Astrocyte (in vitro differentiated cells and primary cell): ENCODE results near the gene TMEM132A. TPM values are rescaled to one million over a fixed set of nuclear protein-coding genes. Genes with fewer than 3 reads are reported as not detected.

Experiments used
- DNase-seq: peaks from one replicate; pipeline ENCODE4 v3.0.0-alpha.2; 2010; ENCODE audit warnings: low read depth
- FAIRE-seq: peaks from 2 replicates; lab custom pipeline; 2011; peaks lifted over from hg19 to GRCh38; lab: Jason Lieb, UNC
- H2AFZ ChIP-seq: 2 replicates; pipeline ENCODE4 v1.6.0; 2012; ENCODE audit warnings: low read depth, low read length, inconsistent platforms
- H3K27ac ChIP-seq: 2 replicates; pipeline ENCODE4 v1.5.1; 2011; ENCODE audit warnings: low read depth, low read length, inconsistent platforms
- H3K27me3 ChIP-seq: 2 replicates; pipeline ENCODE4 v1.6.0; 2011; ENCODE audit warnings: low read length, inconsistent platforms; ENCODE audit not compliant: insufficient read depth
- H3K36me3 ChIP-seq: 2 replicates; pipeline ENCODE4 v1.5.1; 2011; ENCODE audit warnings: low read length, inconsistent platforms; ENCODE audit not compliant: insufficient read depth
- H3K4me1 ChIP-seq: 2 replicates; pipeline ENCODE4 v1.5.1; 2011; ENCODE audit warnings: low read length, inconsistent platforms; ENCODE audit not compliant: insufficient read depth
- H3K4me2 ChIP-seq: 2 replicates; pipeline ENCODE4 v1.6.0; 2012; ENCODE audit warnings: low read length, inconsistent platforms
- H3K4me3 ChIP-seq: 2 replicates; pipeline ENCODE4 v1.5.1; 2011; ENCODE audit warnings: low read depth, mild to moderate bottlenecking, low read length, inconsistent platforms; ENCODE audit not compliant: insufficient read depth
- H3K79me2 ChIP-seq: 2 replicates; pipeline ENCODE4 v1.6.0; 2012; ENCODE audit warnings: mild to moderate bottlenecking, low read length, inconsistent platforms; ENCODE audit not compliant: insufficient read depth
- H3K9ac ChIP-seq: 2 replicates; pipeline ENCODE4 v1.6.0; 2012; ENCODE audit warnings: mild to moderate bottlenecking, low read length, inconsistent platforms
- H3K9me3 ChIP-seq: 2 replicates; pipeline ENCODE4 v1.5.1; 2012; ENCODE audit warnings: low read depth, mild to moderate bottlenecking, low read length, inconsistent platforms; ENCODE audit not compliant: insufficient read depth
- H4K20me1 ChIP-seq: 2 replicates; pipeline ENCODE4 v1.6.0; 2012; ENCODE audit warnings: low read length, inconsistent platforms; ENCODE audit not compliant: insufficient read depth
- H3K27ac Mint-ChIP-seq: one replicate; pipeline ENCODE4 v1.8.0; 2021; ENCODE audit warnings: mild to moderate bottlenecking, mixed read lengths; ENCODE audit not compliant: unreplicated experiment
- H3K27me3 Mint-ChIP-seq: one replicate; pipeline ENCODE4 v1.8.0; 2021; ENCODE audit warnings: low read depth, mixed read lengths; ENCODE audit not compliant: unreplicated experiment
- H3K36me3 Mint-ChIP-seq: one replicate; pipeline ENCODE4 v1.8.0; 2021; ENCODE audit warnings: low read depth, mixed read lengths; ENCODE audit not compliant: unreplicated experiment
- H3K4me1 Mint-ChIP-seq: one replicate; pipeline ENCODE4 v1.8.0; 2021; ENCODE audit warnings: low read depth, mixed read lengths; ENCODE audit not compliant: unreplicated experiment
- H3K4me3 Mint-ChIP-seq: one replicate; pipeline ENCODE4 v1.8.0; 2021; ENCODE audit warnings: mild to moderate bottlenecking, moderate library complexity, mixed read lengths; ENCODE audit not compliant: unreplicated experiment
- H3K9me3 Mint-ChIP-seq: one replicate; pipeline ENCODE4 v1.8.0; 2021; ENCODE audit warnings: mild to moderate bottlenecking, mixed read lengths; ENCODE audit not compliant: unreplicated experiment
- CTCF ChIP-seq: IDR thresholded peaks from 2 replicates; pipeline ENCODE4 v1.5.1; 2011; ENCODE audit warnings: low read depth, mild to moderate bottlenecking, inconsistent platforms, low read length, moderate library complexity; ENCODE audit not compliant: insufficient read depth
- EZH2 ChIP-seq: IDR thresholded peaks from 2 replicates; pipeline ENCODE4 v1.6.1; 2012; ENCODE audit warnings: mild to moderate bottlenecking, low read length, inconsistent platforms; ENCODE audit not compliant: insufficient read depth
- total RNA-seq: library from RNA; stranded (reverse); gene quantifications from 2 replicates; pipeline ENCODE4 v1.2.1, GENCODE V29; 2021

TMEM132A gene
- total RNA-seq, 1 donor from 2014 or later = 117 TPM

GRCh38 chr11:60957188-60957587, 32.9 kb downstream of the TMEM132A start:
- peaks cover 6% of the 10 kb centered on the region for H3K9me3 Mint-ChIP-seq
- peaks cover 4% of the 10 kb centered on the region for H3K4me1 Mint-ChIP-seq
- H3K36me3 ChIP-seq = no peaks in the 10 kb centered on the region
- H3K79me2 ChIP-seq = no peaks in the 10 kb centered on the region
- no peak overlapping the region for H3K4me3 Mint-ChIP-seq
- H3K27me3 Mint-ChIP-seq = peaks cover 44% of the 10 kb centered on the region
- H3K4me1 ChIP-seq = peaks cover 2% of the 10 kb centered on the region
- TF ChIP-seq CTCF (no peak), EZH2 (no peak)
- no peak overlapping the region for H3K27ac Mint-ChIP-seq
- H3K4me3 ChIP-seq = no peak overlapping the region
- FAIRE-seq (no peak), DNase-seq (peak; percentile 15)
- no peak overlapping the region for H3K9ac ChIP-seq
- H3K27ac ChIP-seq = no peak overlapping the region
- H3K9me3 ChIP-seq = no peaks in the 10 kb centered on the region
- no peak overlapping the region for H3K4me2 ChIP-seq
- H3K36me3 Mint-ChIP-seq = peaks cover 2% of the 10 kb centered on the region
- H4K20me1 ChIP-seq = no peaks in the 10 kb centered on the region
- H3K27me3 ChIP-seq = peaks cover 7% of the 10 kb centered on the region
- H2AFZ ChIP-seq = no peak overlapping the region

DNA sequence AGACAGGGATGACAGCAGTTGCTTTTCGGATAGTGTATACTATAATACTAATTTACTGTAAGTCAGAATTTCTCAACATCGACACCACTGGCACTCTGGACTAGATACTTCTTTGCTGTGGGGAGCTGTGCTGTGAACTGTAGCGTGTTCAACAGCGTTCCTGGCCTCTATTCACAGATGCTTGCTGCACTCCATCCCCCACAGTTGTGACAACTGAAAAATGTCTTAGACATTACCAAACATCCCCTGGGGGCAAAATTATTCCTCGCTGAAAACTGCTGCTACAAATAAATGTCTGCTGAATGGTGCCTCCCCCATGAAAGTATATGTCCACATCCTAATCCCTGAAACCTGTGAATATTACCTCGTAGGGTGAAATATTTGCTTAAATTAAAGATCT, 35.2 kb downstream of the TMEM132A start:
- no peaks in the 10 kb centered on the region for H3K36me3 ChIP-seq
- no peak overlapping the region for H3K4me3 Mint-ChIP-seq
- peaks cover 2% of the 10 kb centered on the region for H3K36me3 Mint-ChIP-seq
- H3K9me3 ChIP-seq = no peaks in the 10 kb centered on the region
- H3K4me2 ChIP-seq = no peak overlapping the region
- no peak overlapping the region for H2AFZ ChIP-seq
- H3K27ac Mint-ChIP-seq = no peak overlapping the region
- peaks cover 41% of the 10 kb centered on the region for H3K27me3 Mint-ChIP-seq
- H3K9me3 Mint-ChIP-seq = peaks cover 5% of the 10 kb centered on the region
- no peaks in the 10 kb centered on the region for H3K4me1 ChIP-seq
- H3K9ac ChIP-seq = no peak overlapping the region
- DNase-seq (no peak), FAIRE-seq (no peak)
- peaks cover 7% of the 10 kb centered on the region for H3K27me3 ChIP-seq
- H4K20me1 ChIP-seq = no peaks in the 10 kb centered on the region
- H3K27ac ChIP-seq = no peak overlapping the region
- no peak for TF ChIP-seq EZH2
- TF ChIP-seq CTCF = no peak
- no peak overlapping the region for H3K4me3 ChIP-seq
- H3K79me2 ChIP-seq = no peaks in the 10 kb centered on the region
- no peaks in the 10 kb centered on the region for H3K4me1 Mint-ChIP-seq

GRCh38 chr11:60960405-60960804, 36.1 kb downstream of the TMEM132A start:
- H3K27ac ChIP-seq = no peak overlapping the region
- H3K36me3 Mint-ChIP-seq = peaks cover 2% of the 10 kb centered on the region
- H3K4me1 ChIP-seq = no peaks in the 10 kb centered on the region
- H3K4me3 ChIP-seq = no peak overlapping the region
- DNase-seq (no peak), FAIRE-seq (no peak)
- no peaks in the 10 kb centered on the region for H3K4me1 Mint-ChIP-seq
- H3K36me3 ChIP-seq = no peaks in the 10 kb centered on the region
- H3K4me3 Mint-ChIP-seq = no peak overlapping the region
- H3K9me3 Mint-ChIP-seq = peaks cover 5% of the 10 kb centered on the region
- no peaks in the 10 kb centered on the region for H3K79me2 ChIP-seq
- H2AFZ ChIP-seq = no peak overlapping the region
- no peak overlapping the region for H3K4me2 ChIP-seq
- H3K27me3 ChIP-seq = peaks cover 7% of the 10 kb centered on the region
- H3K9ac ChIP-seq = no peak overlapping the region
- no peak for TF ChIP-seq EZH2
- TF ChIP-seq CTCF = no peak
- peaks cover 41% of the 10 kb centered on the region for H3K27me3 Mint-ChIP-seq
- H3K27ac Mint-ChIP-seq = no peak overlapping the region
- no peaks in the 10 kb centered on the region for H3K9me3 ChIP-seq
- H4K20me1 ChIP-seq = no peaks in the 10 kb centered on the region
